ENCODE data around the gene SPATA45. TPM values are rescaled to one million over a fixed set of nuclear protein-coding genes. Genes with fewer than 3 reads are reported as not detected.
A peak's percentile ranks its signal among the peaks of the same experiment; 100 is the strongest.

SPATA45 gene
- total and polyA plus RNA-seq, 2 of the 13 experiments (the other 11 are each of a cell fraction or from before 2014, with no cell fraction given) = 0.17 to 0.64 TPM

DNA sequence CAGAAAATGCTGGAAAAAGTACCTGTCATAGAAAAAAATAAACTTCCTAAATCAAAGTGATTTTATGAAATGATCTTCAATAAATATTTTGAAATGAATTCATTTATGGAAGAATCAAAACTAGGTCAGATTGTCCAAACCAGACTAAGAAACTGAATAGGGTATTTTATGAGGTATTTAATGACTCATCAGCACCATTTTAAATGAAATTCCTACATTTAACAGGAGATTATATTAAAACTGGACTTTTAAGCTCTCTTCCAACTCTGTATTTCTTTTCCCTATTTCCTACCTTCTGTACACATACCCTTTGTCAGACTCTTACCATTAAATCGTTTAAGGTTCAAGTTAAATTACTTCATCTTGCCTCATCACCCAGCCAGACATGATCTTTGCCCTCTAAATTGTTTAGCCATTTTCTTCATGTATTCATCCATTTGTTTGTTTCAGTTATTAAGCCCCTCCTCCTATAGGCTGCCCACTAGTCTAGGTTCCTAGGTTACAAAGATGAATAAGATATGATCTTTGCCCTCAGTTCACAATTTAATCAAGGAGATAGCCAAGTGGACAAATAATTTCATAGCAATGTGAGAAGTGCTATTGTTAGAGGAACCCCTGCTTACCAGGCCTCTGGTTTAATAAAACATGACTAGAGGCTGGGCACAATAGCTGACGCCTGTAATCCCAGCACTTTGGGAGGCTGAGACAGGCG, 30.7 kb downstream of the SPATA45 start (continued):
- TF ChIP-seq NAIF1 (CRISPR knock-in tag; IDR thresholded peaks at IDR 0.05; ENCODE audit: borderline replicate concordance) = no peak
- TF ChIP-seq, protein P1, sequence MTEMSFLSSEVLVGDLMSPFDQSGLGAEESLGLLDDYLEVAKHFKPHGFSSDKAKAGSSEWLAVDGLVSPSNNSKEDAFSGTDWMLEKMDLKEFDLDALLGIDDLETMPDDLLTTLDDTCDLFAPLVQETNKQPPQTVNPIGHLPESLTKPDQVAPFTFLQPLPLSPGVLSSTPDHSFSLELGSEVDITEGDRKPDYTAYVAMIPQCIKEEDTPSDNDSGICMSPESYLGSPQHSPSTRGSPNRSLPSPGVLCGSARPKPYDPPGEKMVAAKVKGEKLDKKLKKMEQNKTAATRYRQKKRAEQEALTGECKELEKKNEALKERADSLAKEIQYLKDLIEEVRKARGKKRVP (CRISPR knock-in tag; IDR thresholded peaks at IDR 0.05) = peak in 1 of 2 experiments; percentile 79; a peak in 2 of 4 replicates

DNA sequence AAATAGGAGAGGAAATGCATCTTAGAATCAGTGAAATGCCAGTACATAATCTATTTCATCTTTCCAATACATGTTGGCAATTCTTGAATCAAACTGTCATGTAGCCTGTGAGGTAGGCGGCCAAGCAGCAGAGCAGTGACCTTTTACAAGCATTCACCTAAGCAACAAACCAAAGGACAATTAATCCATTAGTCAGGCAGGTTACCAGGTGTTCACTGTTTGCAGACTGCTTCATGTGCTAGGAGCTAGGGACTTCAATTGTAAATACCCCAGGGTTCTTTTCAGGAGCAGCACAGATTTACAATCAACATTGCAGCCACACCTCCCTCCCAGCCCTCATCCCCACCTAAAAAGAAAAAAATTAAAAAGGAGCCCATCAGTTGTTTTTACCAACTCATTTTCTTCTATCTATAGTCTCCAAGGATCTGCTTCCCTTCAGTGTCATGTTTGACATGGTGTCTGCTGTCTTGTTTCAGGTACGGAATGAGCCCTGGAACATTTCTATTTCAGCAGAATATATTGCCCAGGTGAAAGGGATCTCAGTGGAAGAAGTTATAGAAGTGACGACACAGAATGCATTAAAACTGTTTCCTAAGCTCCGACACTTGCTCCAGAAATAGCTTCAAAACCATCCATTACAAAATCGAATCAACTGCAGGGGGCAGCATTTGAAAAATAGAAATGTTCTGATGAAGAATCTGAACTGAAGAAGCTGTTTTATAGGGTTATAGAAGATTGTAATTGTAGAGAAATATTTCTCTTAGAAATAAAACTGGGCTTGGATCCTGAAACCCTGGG, 32.7 kb downstream of the SPATA45 start:
- FAIRE-seq (no peak), ATAC-seq (no peak), DNase-seq (ENCODE audit: low spot score) (peak; percentile 25)
- Histone ChIP-seq H3K4me3 (replicated peaks in 1 of 3; ENCODE audit: insufficient read depth in 1 of 3, low read depth in 2 of 3, low read length in 3 of 3) (no peak overlapping the region), H3K4me2 (ENCODE audit: low read depth, low read length) (no peak overlapping the region), H3K36me3 (replicated peaks in 1 of 2; ENCODE audit: control insufficient read depth in 1 of 2, insufficient read depth in 2 of 2, low read length in 2 of 2) (no peaks in the 10 kb centered on the region), H3K4me1 (ENCODE audit: insufficient read depth, low read length) (peaks cover 41% of the 10 kb centered on the region), H2AFZ (ENCODE audit: low read length) (no peak overlapping the region), H4K20me1 (ENCODE audit: insufficient read depth, low read length) (no peaks in the 10 kb centered on the region), H3K27me3 (ENCODE audit: control insufficient read depth in 1 of 2, insufficient read depth in 2 of 2, low read length in 2 of 2) (no peaks in the 10 kb centered on the region), H3K9ac (ENCODE audit: insufficient read depth, low read depth, low read length) (no peak overlapping the region), H3K9me3 (ENCODE audit: low read length) (no peaks in the 10 kb centered on the region), H3K27ac (ENCODE audit: extremely low read length, insufficient read depth, low read length) (no peak overlapping the region), H3K79me2 (ENCODE audit: insufficient read depth, low read length) (no peaks in the 10 kb centered on the region)
- 78% methylated on average over 5 of the region's 5 CpGs for WGBS (ENCODE audit: low lambda C conversion rate)
- ChIA-PET POLR2A (interaction anchor here (1.1 to 1.8 kb wide), 3 partner anchors 13 to 43 kb away, joined by 4 to 7 read pairs (median 6); partner anchors contain the start of genes FLVCR1, NSL1 and TATDN3), CTCF (ENCODE audit: low intra/inter-chr PET ratio, low total read pairs) (no interaction called here)
- intact Hi-C loops (cut with micrococcal nuclease; ENCODE audit: unreplicated experiment) = loop anchor here (10.0 kb wide), 2 partner anchors 100 to 180 kb away; no protein-coding TSS in a partner anchor
- in situ Hi-C loops (cut with HindIII; ENCODE audit: extremely low pct_ligation_motif_present, low pct_unique_long_range_greater_than_20kb) = loop anchor here (5.0 to 10.0 kb wide), 2 partner anchors 43 to 180 kb away; partner anchors contain the start of gene FLVCR1
- TF ChIP-seq, protein P2, sequence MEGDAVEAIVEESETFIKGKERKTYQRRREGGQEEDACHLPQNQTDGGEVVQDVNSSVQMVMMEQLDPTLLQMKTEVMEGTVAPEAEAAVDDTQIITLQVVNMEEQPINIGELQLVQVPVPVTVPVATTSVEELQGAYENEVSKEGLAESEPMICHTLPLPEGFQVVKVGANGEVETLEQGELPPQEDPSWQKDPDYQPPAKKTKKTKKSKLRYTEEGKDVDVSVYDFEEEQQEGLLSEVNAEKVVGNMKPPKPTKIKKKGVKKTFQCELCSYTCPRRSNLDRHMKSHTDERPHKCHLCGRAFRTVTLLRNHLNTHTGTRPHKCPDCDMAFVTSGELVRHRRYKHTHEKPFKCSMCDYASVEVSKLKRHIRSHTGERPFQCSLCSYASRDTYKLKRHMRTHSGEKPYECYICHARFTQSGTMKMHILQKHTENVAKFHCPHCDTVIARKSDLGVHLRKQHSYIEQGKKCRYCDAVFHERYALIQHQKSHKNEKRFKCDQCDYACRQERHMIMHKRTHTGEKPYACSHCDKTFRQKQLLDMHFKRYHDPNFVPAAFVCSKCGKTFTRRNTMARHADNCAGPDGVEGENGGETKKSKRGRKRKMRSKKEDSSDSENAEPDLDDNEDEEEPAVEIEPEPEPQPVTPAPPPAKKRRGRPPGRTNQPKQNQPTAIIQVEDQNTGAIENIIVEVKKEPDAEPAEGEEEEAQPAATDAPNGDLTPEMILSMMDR (CRISPR knock-in tag; IDR thresholded peaks at IDR 0.05) = peak; percentile 44
- no peak for TF ChIP-seq ETV6 (CRISPR knock-in tag; conservative IDR thresholded peaks at IDR 0.05)
- peak; percentile 63 for TF ChIP-seq STAG1 (CRISPR knock-in tag; IDR thresholded peaks at IDR 0.05)
- TF ChIP-seq, protein P3, sequence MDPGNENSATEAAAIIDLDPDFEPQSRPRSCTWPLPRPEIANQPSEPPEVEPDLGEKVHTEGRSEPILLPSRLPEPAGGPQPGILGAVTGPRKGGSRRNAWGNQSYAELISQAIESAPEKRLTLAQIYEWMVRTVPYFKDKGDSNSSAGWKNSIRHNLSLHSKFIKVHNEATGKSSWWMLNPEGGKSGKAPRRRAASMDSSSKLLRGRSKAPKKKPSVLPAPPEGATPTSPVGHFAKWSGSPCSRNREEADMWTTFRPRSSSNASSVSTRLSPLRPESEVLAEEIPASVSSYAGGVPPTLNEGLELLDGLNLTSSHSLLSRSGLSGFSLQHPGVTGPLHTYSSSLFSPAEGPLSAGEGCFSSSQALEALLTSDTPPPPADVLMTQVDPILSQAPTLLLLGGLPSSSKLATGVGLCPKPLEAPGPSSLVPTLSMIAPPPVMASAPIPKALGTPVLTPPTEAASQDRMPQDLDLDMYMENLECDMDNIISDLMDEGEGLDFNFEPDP (CRISPR knock-in tag; conservative IDR thresholded peaks at IDR 0.05) = no peak
- TF ChIP-seq ARNT2 (CRISPR knock-in tag; IDR thresholded peaks at IDR 0.05; ENCODE audit: low read depth) = no peak
- TF ChIP-seq SMC3 (IDR thresholded peaks at IDR 0.05; ENCODE audit: low read length) = peak; percentile 46
- BruUV-seq (replicated peaks) = no TSS peak

All from HepG2 (cell line).